ENCODE data around the gene LRIT1.

LRIT1 gene

GRCh38 chr10:84241185-84241790, at the start of gene LRIT1:
Gene LRIT1 (minus strand): TSS chr10:84241546. CDS start chr10:84241439, 107 bp downstream.
- DNase-seq (ENCODE audit: low read depth, low spot score) = no peak

DNA sequence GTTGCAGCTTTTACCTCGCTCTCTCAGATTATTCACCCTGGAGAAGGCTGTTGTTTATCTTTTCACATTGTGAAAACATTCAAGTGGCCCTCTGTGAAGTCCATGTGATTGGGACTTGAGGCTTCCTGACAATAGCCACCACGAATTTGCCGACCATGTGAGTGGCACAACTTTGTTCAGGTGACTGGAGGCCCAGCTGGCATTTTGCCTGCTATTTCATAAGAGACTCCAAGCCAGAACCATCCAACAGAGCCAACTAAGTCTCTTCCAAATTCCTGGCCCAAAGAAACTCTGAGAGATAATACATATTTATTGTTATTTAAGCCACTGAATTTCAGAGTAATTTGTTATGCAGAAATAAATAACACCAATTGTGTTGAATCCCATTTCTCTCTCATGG, 48.9 kb upstream of the LRIT1 start:
- DNase-seq (ENCODE audit: low read depth, low spot score) = no peak

- DNase-seq (ENCODE audit: low read depth, low spot score) = no peak
Measured at GRCh38 chr10:84289521-84290200, 48.3 kb upstream of the LRIT1 start.

GRCh38 chr10:84288151-84288550, 46.8 kb upstream of the LRIT1 start:
- no peak for DNase-seq (ENCODE audit: low read depth, low spot score)

DNA sequence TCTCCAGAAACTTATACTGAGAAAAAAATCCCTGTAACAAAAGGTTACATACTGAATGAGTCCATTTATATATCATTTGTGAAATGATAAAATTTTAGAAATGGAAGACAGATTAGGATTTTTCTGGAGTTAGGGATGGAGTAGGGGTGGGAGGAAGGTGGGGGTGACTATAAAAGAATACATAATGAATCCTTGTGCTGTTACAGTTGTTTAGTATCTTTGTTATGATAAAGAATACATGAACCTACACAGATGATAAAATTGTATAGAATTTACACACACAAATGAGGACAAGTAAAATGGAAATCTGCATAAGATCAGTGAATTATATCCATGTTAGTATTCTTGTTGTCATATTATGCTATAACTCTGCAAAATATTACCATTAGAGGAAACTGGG, 45.3 kb upstream of the LRIT1 start:
- no peak for DNase-seq (ENCODE audit: low read depth, low spot score)

GRCh38 chr10:84279876-84280475, 38.6 kb upstream of the LRIT1 start:
- peak; percentile 33 for DNase-seq (ENCODE audit: low read depth, low spot score)

DNA sequence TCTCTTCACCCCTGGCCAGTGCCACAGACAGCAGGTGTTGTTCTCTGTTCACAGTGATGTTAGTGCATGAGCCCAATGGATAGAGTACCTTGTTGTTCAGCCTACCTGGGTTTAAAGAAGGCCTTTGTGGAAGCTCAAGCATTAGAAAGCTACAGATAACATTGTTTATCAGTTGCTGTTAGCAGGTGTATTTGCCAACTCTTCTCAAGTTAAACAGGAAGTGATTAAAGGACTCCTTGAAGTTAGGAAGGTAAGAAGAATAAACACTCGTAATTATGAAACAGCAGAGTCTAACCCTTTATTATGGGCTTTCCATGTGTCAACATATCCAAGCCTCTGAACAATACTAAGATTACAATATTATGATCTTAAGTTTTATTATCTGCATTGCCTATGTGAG, 29.4 kb upstream of the LRIT1 start:
- no peak for DNase-seq (ENCODE audit: low read depth, low spot score)

GRCh38 chr10:84269773-84270172, 28.4 kb upstream of the LRIT1 start:
- DNase-seq (ENCODE audit: low read depth, low spot score) = no peak

DNA sequence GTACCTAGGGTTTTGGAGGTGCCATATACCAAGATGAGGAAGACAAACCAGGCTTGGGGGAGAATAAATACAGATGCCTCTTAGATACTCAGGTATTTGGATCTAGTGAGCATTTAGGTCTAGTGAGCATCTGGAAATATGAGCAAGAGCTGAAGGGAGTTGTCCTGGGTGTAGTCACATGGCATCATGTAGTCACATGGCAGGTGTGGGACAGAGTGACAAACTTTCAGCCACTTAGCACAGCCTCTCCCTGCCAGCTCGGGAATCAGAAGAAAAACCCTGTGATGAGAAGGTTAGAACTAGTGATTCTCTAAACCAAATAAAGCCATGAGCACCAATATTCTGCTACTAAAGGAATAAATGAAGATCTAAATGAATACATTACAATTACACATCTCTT, 27.8 kb upstream of the LRIT1 start:
- no peak for DNase-seq (ENCODE audit: low read depth, low spot score)

GRCh38 chr10:84267503-84268126, 26.3 kb upstream of the LRIT1 start:
- DNase-seq (ENCODE audit: low read depth, low spot score) = peak; percentile 67

DNA sequence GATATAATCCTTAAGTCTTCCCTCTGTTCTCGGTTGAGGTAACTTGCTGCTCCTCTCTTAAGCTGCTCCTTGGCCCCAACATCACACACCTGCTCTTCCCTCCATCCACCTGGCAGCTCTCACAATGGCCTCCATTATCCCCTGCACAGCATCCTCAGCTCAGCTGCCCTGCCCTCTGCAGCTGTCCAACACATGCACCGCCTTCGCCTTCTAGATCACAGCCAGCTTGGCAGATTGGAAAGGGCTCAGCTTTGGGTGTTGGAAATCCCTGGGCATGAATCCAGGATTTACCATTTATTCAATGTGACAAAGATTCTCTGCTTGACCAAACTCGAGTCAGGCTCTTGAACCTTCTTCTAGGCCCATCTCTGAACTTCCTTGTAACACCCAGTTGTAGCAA, 24.1 kb upstream of the LRIT1 start:
- no peak for DNase-seq (ENCODE audit: low read depth, low spot score)

- peak; percentile 78 for DNase-seq (ENCODE audit: low read depth, low spot score)
Measured at GRCh38 chr10:84264611-84265141, 23.3 kb upstream of the LRIT1 start.

DNA sequence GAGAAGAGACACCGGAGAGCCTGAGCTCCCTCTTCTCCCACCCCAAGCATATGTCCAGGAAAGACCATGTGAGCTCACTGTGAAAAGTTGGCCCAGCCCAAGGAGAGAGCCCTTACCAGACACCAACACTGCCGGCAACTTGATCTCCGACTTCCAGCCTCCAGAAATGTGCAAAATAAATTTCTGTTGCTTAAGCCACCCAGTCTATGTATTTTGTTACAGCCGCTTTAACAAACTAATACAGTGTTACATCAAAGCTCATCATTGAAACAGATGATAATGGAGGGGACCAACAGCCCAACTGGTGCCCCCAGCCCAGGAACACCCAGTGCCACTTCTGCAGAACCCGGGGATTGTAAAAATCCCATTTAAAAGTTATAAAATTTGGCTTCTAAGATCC, 22.4 kb upstream of the LRIT1 start:
- DNase-seq (ENCODE audit: low read depth, low spot score) = no peak

- DNase-seq (ENCODE audit: low read depth, low spot score) = no peak
Measured at GRCh38 chr10:84262190-84262956, 21.0 kb upstream of the LRIT1 start.

DNA sequence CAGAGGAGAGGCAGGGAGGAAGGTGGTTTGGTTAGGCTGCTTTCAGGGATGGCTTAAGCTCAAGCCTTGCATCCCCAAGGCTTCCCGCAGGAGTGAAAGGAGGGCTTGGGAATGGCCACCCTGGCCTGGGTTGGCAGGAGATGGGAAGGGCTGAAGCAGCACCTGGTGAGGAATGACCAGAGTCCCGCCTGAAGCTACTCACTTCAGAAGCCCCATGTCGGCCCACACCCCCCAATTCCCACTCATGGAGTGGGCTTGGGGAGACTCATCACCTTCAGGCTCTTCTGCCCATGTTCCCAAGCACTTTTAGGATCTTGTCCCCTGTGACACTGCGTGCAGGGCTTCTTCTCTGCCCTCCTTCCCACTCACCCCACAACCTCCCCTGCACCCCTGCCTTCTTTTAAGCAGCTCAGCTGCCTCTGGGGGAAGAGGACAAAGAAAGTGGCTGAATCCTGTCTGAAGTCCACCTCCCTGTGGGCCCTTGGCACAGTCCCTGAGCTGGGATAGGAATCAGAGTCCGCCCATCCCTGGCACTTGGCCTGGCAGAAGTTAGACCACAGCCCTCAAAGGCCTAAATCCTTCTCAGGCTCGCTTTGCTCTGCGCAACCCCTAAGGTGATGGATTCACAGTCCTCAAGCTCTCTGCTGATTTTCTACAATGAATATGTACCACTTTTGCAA, 20.0 kb upstream of the LRIT1 start:
- DNase-seq (ENCODE audit: low read depth, low spot score) = no peak

DNA sequence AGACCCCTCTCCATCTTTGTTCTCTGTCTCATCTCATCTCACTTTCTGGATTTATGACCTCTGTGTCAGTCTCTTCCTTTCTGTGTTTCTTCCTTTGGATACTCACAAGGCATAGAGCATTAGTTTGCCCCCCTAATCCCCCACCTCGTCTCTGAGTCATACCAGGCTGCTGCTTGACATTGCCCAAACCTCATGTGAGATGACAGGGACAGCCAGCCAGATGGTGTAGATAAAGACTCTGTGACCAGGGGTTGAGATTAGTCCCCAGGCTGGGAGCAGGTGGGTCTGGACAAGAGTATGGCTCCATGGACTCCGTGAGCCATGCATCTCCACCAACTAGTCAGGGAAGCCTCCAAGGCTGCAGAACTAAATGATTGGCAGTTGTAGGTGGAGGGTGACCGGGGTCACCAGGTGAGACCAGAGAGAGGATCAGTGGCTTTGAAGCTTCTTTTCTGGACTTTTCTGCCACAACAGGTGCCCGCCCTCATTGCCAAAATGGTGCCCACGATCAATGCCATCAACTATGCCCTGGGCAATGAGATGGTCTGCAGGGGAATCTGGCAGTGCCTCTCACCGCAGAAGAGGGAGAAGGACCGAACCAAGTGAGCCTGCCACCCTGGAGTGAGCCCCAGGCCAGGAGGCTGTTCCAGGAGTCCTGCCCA, 16.8 kb upstream of the LRIT1 start:
- no peak for DNase-seq (ENCODE audit: low read depth, low spot score)

DNA sequence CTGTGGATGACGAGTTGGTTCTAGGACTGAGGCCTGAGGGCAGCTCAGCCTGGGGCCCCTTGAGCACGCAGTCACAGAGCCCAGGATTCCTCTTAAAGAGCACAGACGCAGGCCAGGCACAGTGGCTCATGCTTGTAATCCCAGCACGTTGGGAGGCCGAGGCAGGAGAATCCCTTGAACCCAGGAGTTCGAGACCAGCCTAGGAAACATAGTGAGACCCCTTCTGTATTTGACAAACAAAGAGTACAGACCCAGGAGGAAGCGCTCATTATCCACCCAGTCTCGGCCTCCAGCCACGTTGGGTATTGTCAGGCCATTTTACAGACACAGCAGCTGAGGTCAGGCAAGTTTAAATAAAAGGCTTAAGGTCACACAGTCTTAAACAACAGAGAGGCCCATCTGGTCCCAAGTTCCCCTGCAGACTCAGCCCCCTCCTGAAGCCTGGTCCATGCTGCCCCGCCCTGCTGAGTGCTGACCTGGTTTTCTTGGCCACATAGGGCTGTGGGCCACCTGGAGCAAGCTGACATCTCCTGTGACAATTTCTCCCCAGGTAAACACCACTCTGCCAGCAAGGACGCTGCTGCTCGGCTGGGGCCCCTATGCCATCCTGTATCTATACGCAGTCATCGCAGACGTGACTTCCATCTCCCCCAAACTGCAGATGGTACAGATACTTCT, 16.1 kb upstream of the LRIT1 start:
- no peak for DNase-seq (ENCODE audit: low read depth, low spot score)

DNA sequence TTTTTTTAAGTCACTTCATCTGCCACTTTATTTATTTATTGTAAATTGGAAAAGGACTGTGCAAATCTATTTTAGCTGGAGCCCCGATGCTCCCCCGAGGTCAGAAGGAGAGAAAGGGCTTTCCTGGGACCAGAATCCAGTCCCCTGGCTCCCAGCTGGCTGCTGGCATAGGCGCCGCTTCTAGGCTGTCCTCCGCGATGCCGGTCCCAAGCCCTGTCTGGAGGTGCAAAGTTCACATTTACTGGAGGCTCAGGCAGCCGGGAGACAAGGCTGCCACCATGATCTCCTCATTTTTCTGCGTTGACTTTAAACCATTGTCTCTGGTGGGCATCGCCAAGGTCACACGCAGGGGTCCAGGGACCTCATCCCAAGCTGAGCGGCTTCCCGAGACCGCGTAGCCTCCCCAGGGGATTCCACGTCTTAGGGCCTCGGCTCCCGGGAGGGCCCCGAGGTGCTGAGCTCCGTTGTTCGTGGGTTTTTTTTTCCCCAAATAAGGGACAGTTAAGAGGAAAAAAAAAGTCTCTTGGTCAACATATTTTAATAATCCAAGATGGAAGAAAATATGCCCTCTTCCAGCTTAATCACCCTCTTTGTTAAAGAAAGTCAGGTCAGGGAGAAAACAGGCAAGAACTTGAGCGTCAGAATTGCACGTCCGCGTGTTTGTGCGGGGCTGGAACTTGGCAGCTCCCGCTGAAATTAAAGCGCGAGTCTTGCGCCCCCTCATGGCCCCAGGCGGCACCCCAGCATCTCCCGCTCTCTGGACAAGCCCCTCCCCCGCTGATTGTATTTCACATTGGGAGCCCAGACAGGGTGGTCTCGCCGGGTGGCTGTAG, 15.4 kb upstream of the LRIT1 start:
- DNase-seq (ENCODE audit: low read depth, low spot score) = peak; percentile 83

Data from ELF-1 (cell line).